Bladder microvascular endothelial cell (primary cell): Measurements from ENCODE around the gene ZP2. TPM values are rescaled to one million over a fixed set of nuclear protein-coding genes. Genes with fewer than 3 reads are reported as not detected.

Source experiments
- total RNA-seq: library from RNA; depleted of rRNA; stranded (reverse); fragments of >200 nt; gene quantifications from 2 replicates; pipeline ENCODE4 v1.2.3, GENCODE V29; 2014

Gene ZP2
- not detected in 2 replicates for total RNA-seq

DNA sequence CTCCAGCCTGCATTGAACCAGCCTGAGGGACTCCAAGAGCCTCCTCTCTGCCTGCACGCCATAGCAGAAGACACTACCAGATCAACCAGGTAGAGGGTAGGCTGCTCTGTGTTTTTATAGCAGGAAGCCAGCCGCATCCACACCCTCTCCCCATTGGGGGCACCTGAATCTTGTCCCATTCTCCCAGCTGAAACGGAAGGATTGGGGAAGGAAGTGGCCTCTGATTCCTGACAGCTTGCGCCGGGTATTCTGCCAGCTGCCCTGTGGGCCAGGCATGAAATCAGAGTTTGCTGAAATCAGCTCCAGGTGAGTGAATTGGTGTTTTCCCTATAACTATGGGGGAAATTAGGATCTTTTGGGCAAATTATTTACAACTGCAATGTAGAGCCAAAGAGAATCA is at the start of gene ZP2:
TSS of gene ZP2 (minus strand) at position 89 of the 400 bp plus-strand sequence. CDS start at position 62, 27 bp downstream.

DNA sequence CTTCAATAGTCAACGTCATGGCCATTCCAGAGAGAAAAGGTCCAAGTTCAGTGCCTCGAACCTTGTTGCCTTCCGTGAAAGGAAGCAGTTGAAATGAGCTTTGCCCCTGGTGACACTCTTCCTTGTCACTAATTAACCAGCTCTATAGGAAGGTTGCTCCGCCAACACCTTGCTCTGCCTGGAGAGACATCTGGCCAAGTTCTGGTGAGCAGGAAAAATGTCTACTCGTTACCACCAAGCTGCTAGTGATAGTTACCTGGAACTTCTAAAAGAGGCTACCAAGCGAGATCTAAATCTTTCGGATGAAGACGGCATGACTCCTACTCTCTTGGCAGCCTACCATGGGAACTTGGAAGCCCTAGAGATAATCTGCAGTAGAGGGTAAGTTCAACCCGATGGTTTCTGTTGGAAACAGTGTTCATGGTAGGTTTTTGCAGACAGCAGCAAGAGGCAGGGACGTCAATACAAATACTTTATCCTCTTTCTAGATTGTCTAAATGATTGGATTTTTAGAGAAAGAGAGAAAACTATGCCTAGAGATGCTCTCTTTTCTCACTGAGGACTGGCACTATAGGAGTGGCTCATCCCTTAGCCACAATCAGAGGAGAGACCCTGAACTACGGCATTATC is 22.3 kb upstream of the ZP2 start, which contains the start of gene ANKS4B:
TSS of gene ANKS4B (plus strand) at position 179 of the 630 bp plus-strand sequence. CDS start at position 218, 39 bp downstream.

GRCh38 chr16:21158208-21159110 is 52.9 kb downstream of the ZP2 start, which contains the start of gene LDAF1:
Gene LDAF1 (plus strand): TSS chr16:21158674. CDS start chr16:21161183, 2,509 bp downstream.

DNA sequence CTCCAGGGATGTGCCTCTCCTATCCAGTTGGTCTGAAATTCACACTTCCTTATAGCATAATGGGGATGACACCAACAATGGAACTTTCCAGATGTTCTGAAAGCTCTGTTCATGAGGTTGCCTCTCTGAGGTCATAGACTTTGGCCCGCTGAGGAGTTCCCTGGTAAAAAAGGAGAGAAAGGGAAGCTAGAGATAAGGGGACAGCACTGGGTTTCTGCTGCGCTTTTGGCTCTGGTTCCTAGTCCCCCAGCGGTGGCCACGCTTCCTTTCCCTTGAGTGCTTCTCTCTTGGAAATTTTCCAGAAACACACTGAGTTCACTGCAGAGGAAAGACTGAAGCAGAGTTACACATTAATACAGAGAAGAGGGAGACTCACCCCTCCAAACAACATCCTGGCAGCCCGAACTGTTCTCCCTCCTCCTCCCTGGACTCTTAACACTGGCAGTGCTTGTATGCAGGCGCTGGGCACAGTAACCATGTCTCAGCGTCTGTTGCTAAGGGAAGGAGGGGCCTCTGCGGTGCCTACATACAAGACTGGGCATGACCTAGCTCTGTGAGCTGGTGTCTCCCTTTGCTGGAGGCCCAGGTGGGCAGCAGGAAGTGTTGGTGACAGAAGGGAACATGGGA is 60.9 kb downstream of the ZP2 start, which contains the start of gene DNAH3:
TSS of gene DNAH3 (minus strand) at position 472 of the 627 bp plus-strand sequence. CDS start 527 bp downstream, outside the sequence.

Other genes starting within 250 kb of the ZP2 start
- gene DNAH3, start 60.7 kb downstream of the ZP2 start, total RNA-seq, result not detected in 2 replicates
- 12.6 and 40.0 TPM in 2 replicates for gene LDAF1, start 52.9 kb downstream of the ZP2 start, total RNA-seq
- gene ANKS4B, start 22.1 kb upstream of the ZP2 start, total RNA-seq, result not detected in 2 replicates
- gene CRYM, start 66.7 kb upstream of the ZP2 start, total RNA-seq, result not detected in 2 replicates